Endothelial cell of umbilical vein (primary cell): ENCODE results near the gene ST8SIA2.

Source experiments
- FOS ChIP-seq: IDR thresholded peaks from 2 replicates; pipeline ENCODE4 v1.6.1; 2011; ENCODE audit warnings: mild to moderate bottlenecking, low read length, moderate library complexity, borderline replicate concordance; ENCODE audit not compliant: insufficient read depth
- JUN ChIP-seq: IDR thresholded peaks from 2 replicates; pipeline ENCODE4 v1.6.1; 2011; ENCODE audit warnings: borderline replicate concordance, low read depth; ENCODE audit not compliant: insufficient read length, insufficient read depth
- MAX ChIP-seq: IDR thresholded peaks from 2 replicates; pipeline ENCODE4 v1.6.1; 2011; ENCODE audit not compliant: insufficient read depth, insufficient read length
- POLR2A ChIP-seq: IDR thresholded peaks from 2 replicates; pipeline ENCODE4 v1.6.1; 2012; ENCODE audit warnings: low read depth, mild to moderate bottlenecking, control low read depth, low read length
- POLR2AphosphoS5 ChIP-seq: IDR thresholded peaks from 2 replicates; pipeline ENCODE4 v1.6.1; 2012; ENCODE audit warnings: low read depth, mild to moderate bottlenecking, control low read depth, low read length, moderate library complexity; ENCODE audit not compliant: insufficient read depth
- TF ChIP-seq, protein P1 (sequence below), 2 donors: IDR thresholded peaks; 1 replicate in 1 of 2; 2 replicates in 1 of 2; pipeline ENCODE4 v1.5.1; 2011; ENCODE audit warnings: low read length in 2 of 2, mild to moderate bottlenecking in 2 of 2, moderate library complexity in 2 of 2, control low read depth in 1 of 2, inconsistent platforms in 1 of 2, low read depth in 1 of 2; ENCODE audit not compliant: insufficient read depth in 1 of 2; ENCODE audit errors: extremely low read depth in 1 of 2

DNA sequence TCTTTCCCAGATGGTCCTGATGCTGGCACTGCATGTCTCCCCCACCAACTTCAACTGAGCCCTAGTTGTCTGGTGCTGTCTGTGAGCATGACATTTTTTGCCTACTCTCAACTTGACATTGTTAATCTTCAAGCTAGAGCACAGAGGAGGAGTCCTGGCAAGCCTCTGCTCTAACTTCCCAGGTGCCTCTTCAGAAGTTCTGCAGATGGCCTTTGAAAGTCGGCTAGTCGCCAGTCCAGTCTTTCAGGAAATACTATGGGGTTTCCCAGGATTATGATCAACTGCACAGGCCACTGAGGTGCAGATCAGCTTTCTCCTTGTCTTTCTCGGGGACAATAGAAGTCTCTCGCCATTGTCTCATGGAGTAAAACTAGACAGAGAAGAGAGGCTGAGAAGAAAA is 86.7 kb downstream of the ST8SIA2 start:
- TF ChIP-seq JUN: no peak
- TF ChIP-seq POLR2AphosphoS5: no peak
- TF ChIP-seq, protein P1, sequence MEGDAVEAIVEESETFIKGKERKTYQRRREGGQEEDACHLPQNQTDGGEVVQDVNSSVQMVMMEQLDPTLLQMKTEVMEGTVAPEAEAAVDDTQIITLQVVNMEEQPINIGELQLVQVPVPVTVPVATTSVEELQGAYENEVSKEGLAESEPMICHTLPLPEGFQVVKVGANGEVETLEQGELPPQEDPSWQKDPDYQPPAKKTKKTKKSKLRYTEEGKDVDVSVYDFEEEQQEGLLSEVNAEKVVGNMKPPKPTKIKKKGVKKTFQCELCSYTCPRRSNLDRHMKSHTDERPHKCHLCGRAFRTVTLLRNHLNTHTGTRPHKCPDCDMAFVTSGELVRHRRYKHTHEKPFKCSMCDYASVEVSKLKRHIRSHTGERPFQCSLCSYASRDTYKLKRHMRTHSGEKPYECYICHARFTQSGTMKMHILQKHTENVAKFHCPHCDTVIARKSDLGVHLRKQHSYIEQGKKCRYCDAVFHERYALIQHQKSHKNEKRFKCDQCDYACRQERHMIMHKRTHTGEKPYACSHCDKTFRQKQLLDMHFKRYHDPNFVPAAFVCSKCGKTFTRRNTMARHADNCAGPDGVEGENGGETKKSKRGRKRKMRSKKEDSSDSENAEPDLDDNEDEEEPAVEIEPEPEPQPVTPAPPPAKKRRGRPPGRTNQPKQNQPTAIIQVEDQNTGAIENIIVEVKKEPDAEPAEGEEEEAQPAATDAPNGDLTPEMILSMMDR (IDR thresholded peaks at IDR 0.05; ENCODE audit: extremely low read depth in 1 of 2, insufficient read depth in 1 of 2, low read depth in 1 of 2, low read length in 2 of 2): no peak
- no peak for TF ChIP-seq FOS
- TF ChIP-seq MAX: no peak
- no peak for TF ChIP-seq POLR2A
